ENCODE measurements around the gene FLT3LG. TPM values are rescaled to one million over a fixed set of nuclear protein-coding genes. Genes with fewer than 3 reads are reported as not detected.

FLT3LG gene
- total RNA-seq, 1 experiment from 2014 or later, result 5.1 TPM

GRCh38 chr19:49427339-49427738, 46.7 kb upstream of the FLT3LG start:
- no peak overlapping the region for H2AFZ ChIP-seq
- DNase-seq, result no peak
- no peaks in the 10 kb centered on the region for H4K20me1 ChIP-seq (ENCODE audit: insufficient read depth)
- CTCF ChIA-PET, result interaction anchor here (0.7 kb wide), 1 partner anchor 277 kb away, joined by 5 read pairs; no protein-coding TSS in a partner anchor
- TF ChIP-seq EZH2 (IDR thresholded peaks at IDR 0.05; ENCODE audit: low read depth), result no peak
- TF ChIP-seq, protein P1, sequence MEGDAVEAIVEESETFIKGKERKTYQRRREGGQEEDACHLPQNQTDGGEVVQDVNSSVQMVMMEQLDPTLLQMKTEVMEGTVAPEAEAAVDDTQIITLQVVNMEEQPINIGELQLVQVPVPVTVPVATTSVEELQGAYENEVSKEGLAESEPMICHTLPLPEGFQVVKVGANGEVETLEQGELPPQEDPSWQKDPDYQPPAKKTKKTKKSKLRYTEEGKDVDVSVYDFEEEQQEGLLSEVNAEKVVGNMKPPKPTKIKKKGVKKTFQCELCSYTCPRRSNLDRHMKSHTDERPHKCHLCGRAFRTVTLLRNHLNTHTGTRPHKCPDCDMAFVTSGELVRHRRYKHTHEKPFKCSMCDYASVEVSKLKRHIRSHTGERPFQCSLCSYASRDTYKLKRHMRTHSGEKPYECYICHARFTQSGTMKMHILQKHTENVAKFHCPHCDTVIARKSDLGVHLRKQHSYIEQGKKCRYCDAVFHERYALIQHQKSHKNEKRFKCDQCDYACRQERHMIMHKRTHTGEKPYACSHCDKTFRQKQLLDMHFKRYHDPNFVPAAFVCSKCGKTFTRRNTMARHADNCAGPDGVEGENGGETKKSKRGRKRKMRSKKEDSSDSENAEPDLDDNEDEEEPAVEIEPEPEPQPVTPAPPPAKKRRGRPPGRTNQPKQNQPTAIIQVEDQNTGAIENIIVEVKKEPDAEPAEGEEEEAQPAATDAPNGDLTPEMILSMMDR (conservative IDR thresholded peaks at IDR 0.05), result no peak
- H3K9me2 ChIP-seq (ENCODE audit: insufficient read depth), result no peaks in the 10 kb centered on the region
- POLR2A ChIA-PET (ENCODE audit: unreplicated experiment), result no interaction called here
- H3K9me3 ChIP-seq (ENCODE audit: insufficient read depth, low read depth), result no peaks in the 10 kb centered on the region
- H3F3A ChIP-seq (ENCODE audit: insufficient read depth, low read depth), result no peaks in the 10 kb centered on the region
- no peak overlapping the region for H3K4me2 ChIP-seq
- H3K36me3 ChIP-seq (ENCODE audit: low read depth), result no peaks in the 10 kb centered on the region
- no TSS peak for BruUV-seq (replicated peaks)
- intact Hi-C loops (cut with micrococcal nuclease; ENCODE audit: unreplicated experiment), result no loop called here
- H3K4me3 ChIP-seq, result no peak overlapping the region
- no peaks in the 10 kb centered on the region for H3K4me1 ChIP-seq (replicated peaks; ENCODE audit: insufficient read depth)
- no peak overlapping the region for H3K27ac ChIP-seq
- H3K79me2 ChIP-seq (ENCODE audit: low read depth), result no peaks in the 10 kb centered on the region
- H3K27me3 ChIP-seq (ENCODE audit: insufficient read depth, low read depth), result peaks cover 86% of the 10 kb centered on the region

GRCh38 chr19:49427855-49428546, 46.0 kb upstream of the FLT3LG start:
- H3K9me2 ChIP-seq (ENCODE audit: insufficient read depth), result no peaks in the 10 kb centered on the region
- H3K4me2 ChIP-seq, result peak overlapping the region; percentile 77
- H3K27me3 ChIP-seq (ENCODE audit: insufficient read depth, low read depth), result peaks cover 79% of the 10 kb centered on the region
- H3K27ac ChIP-seq, result no peak overlapping the region
- POLR2A ChIA-PET (ENCODE audit: unreplicated experiment), result no interaction called here
- no peaks in the 10 kb centered on the region for H4K20me1 ChIP-seq (ENCODE audit: insufficient read depth)
- H3K9me3 ChIP-seq (ENCODE audit: insufficient read depth, low read depth), result no peaks in the 10 kb centered on the region
- H3F3A ChIP-seq (ENCODE audit: insufficient read depth, low read depth), result no peaks in the 10 kb centered on the region
- no peaks in the 10 kb centered on the region for H3K36me3 ChIP-seq (ENCODE audit: low read depth)
- TF ChIP-seq, protein P1 (conservative IDR thresholded peaks at IDR 0.05), result no peak
- peak; percentile 81; the same call in 1 of the 2 replicates for TF ChIP-seq EZH2 (IDR thresholded peaks at IDR 0.05; ENCODE audit: low read depth)
- H3K79me2 ChIP-seq (ENCODE audit: low read depth), result no peaks in the 10 kb centered on the region
- H3K4me3 ChIP-seq, result peak overlapping the region; percentile 32; the same call in 1 of the 2 replicates
- no TSS peak for BruUV-seq (replicated peaks)
- H2AFZ ChIP-seq, result 0 out of 2 replicates have a peak overlapping the region, but pooled peaks have one; percentile 45
- CTCF ChIA-PET, result interaction anchor here (0.7 kb wide), 1 partner anchor 278 kb away, joined by 5 read pairs; no protein-coding TSS in a partner anchor
- intact Hi-C loops (cut with micrococcal nuclease; ENCODE audit: unreplicated experiment), result no loop called here
- peak in 1 of 2 experiments; percentile 43 for DNase-seq
- no peaks in the 10 kb centered on the region for H3K4me1 ChIP-seq (replicated peaks; ENCODE audit: insufficient read depth)

DNA sequence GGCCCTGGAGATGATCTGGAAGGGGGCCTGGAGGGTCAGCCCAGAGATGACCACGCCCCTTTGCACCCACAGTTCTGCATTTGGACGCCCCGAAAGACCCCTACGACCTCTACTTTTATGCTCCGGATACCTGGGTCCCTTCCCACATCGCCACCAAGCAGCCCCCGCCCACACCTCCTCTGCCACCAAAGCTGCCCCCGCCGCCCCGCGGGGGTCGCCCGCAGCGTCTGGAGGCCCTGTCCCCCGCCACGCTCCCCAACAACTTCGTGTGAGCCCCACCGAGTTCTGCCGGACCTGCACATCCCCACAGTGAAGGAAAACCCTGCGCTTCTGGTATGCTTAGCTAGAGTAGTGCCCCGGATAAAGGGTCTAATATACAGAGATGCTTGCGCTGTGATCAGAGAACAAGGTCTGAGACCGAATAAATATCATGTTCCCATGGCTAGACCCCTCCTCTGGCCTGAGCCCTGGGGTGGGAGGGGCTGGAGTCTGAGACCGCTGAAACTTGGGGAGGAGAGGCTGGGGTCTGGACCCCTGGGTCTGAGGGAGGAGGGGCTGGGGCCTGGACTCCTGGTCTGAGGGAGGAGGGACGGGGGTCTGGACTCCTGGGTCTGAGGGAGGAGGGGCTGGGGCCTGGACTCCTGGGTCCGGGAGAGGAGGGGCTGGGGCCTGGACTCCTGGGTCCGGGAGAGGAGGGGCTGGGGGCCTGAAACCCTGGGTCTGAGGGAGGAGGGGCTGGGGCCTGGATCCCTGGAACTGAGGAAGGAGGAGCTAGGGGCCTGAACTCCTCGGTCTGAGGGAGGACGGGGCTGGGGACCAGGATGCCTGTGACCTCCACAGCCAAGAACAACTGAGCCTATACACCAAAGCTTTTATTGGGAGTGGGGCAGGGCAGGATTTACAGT, 45.2 kb upstream of the FLT3LG start:
- no TSS peak for BruUV-seq (replicated peaks)
- H3K4me1 ChIP-seq (replicated peaks; ENCODE audit: insufficient read depth), result no peaks in the 10 kb centered on the region
- CTCF ChIA-PET, result interaction anchor here (0.7 kb wide), 1 partner anchor 14 kb away, joined by 5 read pairs; no protein-coding TSS in a partner anchor
- H3F3A ChIP-seq (ENCODE audit: insufficient read depth, low read depth), result no peaks in the 10 kb centered on the region
- H3K4me3 ChIP-seq, result no peak overlapping the region; the same call in 1 of the 2 replicates
- peak overlapping the region; percentile 77 for H3K4me2 ChIP-seq
- H2AFZ ChIP-seq, result no peak overlapping the region
- H3K79me2 ChIP-seq (ENCODE audit: low read depth), result no peaks in the 10 kb centered on the region
- DNase-seq, result no peak
- no peaks in the 10 kb centered on the region for H3K9me3 ChIP-seq (ENCODE audit: insufficient read depth, low read depth)
- POLR2A ChIA-PET (ENCODE audit: unreplicated experiment), result no interaction called here
- no peaks in the 10 kb centered on the region for H4K20me1 ChIP-seq (ENCODE audit: insufficient read depth)
- intact Hi-C loops (cut with micrococcal nuclease; ENCODE audit: unreplicated experiment), result no loop called here
- H3K27me3 ChIP-seq (ENCODE audit: insufficient read depth, low read depth), result peaks cover 71% of the 10 kb centered on the region
- H3K9me2 ChIP-seq (ENCODE audit: insufficient read depth), result no peaks in the 10 kb centered on the region
- no peak overlapping the region for H3K27ac ChIP-seq
- H3K36me3 ChIP-seq (ENCODE audit: low read depth), result no peaks in the 10 kb centered on the region
- TF ChIP-seq EZH2 (IDR thresholded peaks at IDR 0.05; ENCODE audit: low read depth), result no peak
- TF ChIP-seq, protein P1 (conservative IDR thresholded peaks at IDR 0.05), result no peak
